Hepatocyte (in vitro differentiated cells): ENCODE measurements around the gene EXOC4. TPM values are rescaled to one million over a fixed set of nuclear protein-coding genes. Genes with fewer than 3 reads are reported as not detected.

ENCODE experiments used
- DNase-seq: peaks from one replicate; pipeline ENCODE4 v3.0.0-alpha.2; 2016; ENCODE audit warnings: low spot score
- H2AFZ ChIP-seq: fragments of 200-600 bp; sonication (generic); 2 replicates; pipeline ENCODE4 v1.6.0; 2016; ENCODE audit warnings: antibody characterized with exemption, mild to moderate bottlenecking
- H3K27ac ChIP-seq: fragments of 200-600 bp; sonication (generic); 2 replicates; pipeline ENCODE4 v1.5.1; 2016; ENCODE audit warnings: mild to moderate bottlenecking
- H3K27me3 ChIP-seq: fragments of 200-600 bp; sonication (generic); 2 replicates; pipeline ENCODE4 v1.6.1; 2016
- H3K36me3 ChIP-seq: fragments of 200-600 bp; sonication (generic); replicated peaks from 2 replicates; pipeline ENCODE4 v1.5.1; 2016; ENCODE audit warnings: low read depth; ENCODE audit not compliant: insufficient read depth
- H3K4me1 ChIP-seq: fragments of 200-600 bp; sonication (generic); 2 replicates; pipeline ENCODE4 v1.5.1; 2016; ENCODE audit warnings: mild to moderate bottlenecking, moderate library complexity; ENCODE audit not compliant: insufficient read depth
- H3K4me2 ChIP-seq: fragments of 200-600 bp; sonication (generic); 2 replicates; pipeline ENCODE4 v1.6.0; 2016
- H3K4me3 ChIP-seq: fragments of 200-600 bp; sonication (generic); 2 replicates; pipeline ENCODE4 v1.5.1; 2016; ENCODE audit warnings: mild to moderate bottlenecking
- H3K79me2 ChIP-seq: fragments of 200-600 bp; sonication (generic); 2 replicates; pipeline ENCODE4 v1.6.0; 2017; ENCODE audit warnings: mild to moderate bottlenecking
- H3K9me2 ChIP-seq: fragments of 200-600 bp; sonication (generic); replicated peaks from 2 replicates; pipeline ENCODE4 v1.6.0; 2017; ENCODE audit warnings: mild to moderate bottlenecking; ENCODE audit not compliant: insufficient read depth
- H3K9me3 ChIP-seq: fragments of 200-600 bp; sonication (generic); 2 replicates; pipeline ENCODE4 v1.5.1; 2016; ENCODE audit warnings: low read depth, mild to moderate bottlenecking
- H4K20me1 ChIP-seq: fragments of 200-600 bp; sonication (generic); 2 replicates; pipeline ENCODE4 v1.6.0; 2016; ENCODE audit warnings: mild to moderate bottlenecking; ENCODE audit not compliant: insufficient read depth, poor library complexity, severe bottlenecking
- CTCF ChIP-seq: fragments of 200-600 bp; sonication (generic); IDR thresholded peaks from 2 replicates; pipeline ENCODE4 v1.5.1; 2016; ENCODE audit warnings: antibody characterized with exemption, mild to moderate bottlenecking; ENCODE audit not compliant: poor library complexity
- EZH2 ChIP-seq: fragments of 200-600 bp; sonication (generic); IDR thresholded peaks from 2 replicates; pipeline ENCODE4 v1.6.1; 2016; ENCODE audit warnings: antibody characterized with exemption, mild to moderate bottlenecking, borderline replicate concordance
- EZH2phosphoT487 ChIP-seq: fragments of 200-600 bp; sonication (generic); IDR thresholded peaks from one replicate; pipeline ENCODE4 v1.6.1; 2018; ENCODE audit warnings: antibody characterized with exemption, mild to moderate bottlenecking, low read depth, moderate library complexity; ENCODE audit not compliant: unreplicated experiment, severe bottlenecking
- WGBS: methylation state at CpG from one replicate; pipeline ENCODE4 v1.1.6; 2016; ENCODE audit warnings: low lambda C conversion rate; ENCODE audit errors: missing lambda C conversion rate; 5-methylcytosine and 5-hydroxymethylcytosine counted together
- polyA plus RNA-seq: library from polyadenylated mRNA; unstranded; fragments of >200 nt; fragmentation: Nextera tagmentation; extraction: Ambion mirVana; gene quantifications from 2 replicates; pipeline ENCODE4 v1.2.1, GENCODE V29; 2016
- total RNA-seq: library from RNA; depleted of rRNA; stranded (reverse); fragments of >200 nt; gene quantifications from 2 replicates; pipeline ENCODE4 v1.2.3, GENCODE V29; 2014

EXOC4 gene
- total and polyA plus RNA-seq, 2 experiments from 2014 or later = 34.8 to 56.1 TPM

GRCh38 chr7:133963629-133964028 lies 710.8 kb downstream of the EXOC4 start:
- Histone ChIP-seq H3K27me3 (no peaks in the 10 kb centered on the region), H3K4me3 (no peak overlapping the region), H3K79me2 (no peaks in the 10 kb centered on the region), H3K27ac (no peak overlapping the region), H2AFZ (no peak overlapping the region), H3K9me2 (no peaks in the 10 kb centered on the region), H3K4me2 (no peak overlapping the region), H3K4me1 (no peaks in the 10 kb centered on the region), H4K20me1 (no peaks in the 10 kb centered on the region), H3K9me3 (no peaks in the 10 kb centered on the region), H3K36me3 (no peaks in the 10 kb centered on the region)
- TF ChIP-seq CTCF (no peak), EZH2 (no peak)
- 69% methylated on average over 2 of the region's 2 CpGs for WGBS
- no peak for DNase-seq

DNA sequence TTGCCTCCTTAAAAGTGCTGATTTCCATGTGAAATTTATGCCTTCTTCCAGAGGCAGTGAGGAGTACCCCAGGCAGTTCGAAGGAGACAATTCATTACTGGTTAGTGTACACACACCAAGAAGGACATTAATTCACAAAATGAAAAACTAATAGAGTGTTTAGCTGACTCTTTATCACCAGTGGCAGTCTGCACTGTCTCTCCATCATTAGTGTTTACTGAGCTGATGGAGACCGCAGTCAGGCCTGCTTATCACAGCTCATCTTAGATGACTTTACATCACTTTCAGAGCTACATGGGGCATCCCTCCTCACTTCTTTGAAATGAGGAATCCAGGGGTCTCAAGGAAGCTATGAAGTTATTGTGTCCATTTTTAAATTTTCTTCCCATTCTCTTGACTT lies 718.7 kb downstream of the EXOC4 start:
- Histone ChIP-seq H3K79me2 (no peaks in the 10 kb centered on the region), H3K4me2 (no peak overlapping the region), H3K4me1 (no peaks in the 10 kb centered on the region), H2AFZ (no peak overlapping the region), H3K27ac (no peak overlapping the region), H3K9me3 (no peaks in the 10 kb centered on the region), H4K20me1 (no peaks in the 10 kb centered on the region), H3K4me3 (no peak overlapping the region), H3K9me2 (no peaks in the 10 kb centered on the region), H3K36me3 (no peaks in the 10 kb centered on the region), H3K27me3 (no peaks in the 10 kb centered on the region)
- DNase-seq = no peak
- 64% methylated on average over 2 of the region's 2 CpGs for WGBS
- TF ChIP-seq CTCF (no peak), EZH2 (no peak), EZH2phosphoT487 (no peak)

GRCh38 chr7:133973710-133974109 lies 720.8 kb downstream of the EXOC4 start:
- Histone ChIP-seq H2AFZ (no peak overlapping the region), H3K9me3 (no peaks in the 10 kb centered on the region), H3K27ac (no peak overlapping the region), H3K9me2 (no peaks in the 10 kb centered on the region), H3K36me3 (no peaks in the 10 kb centered on the region), H3K4me3 (no peak overlapping the region), H3K27me3 (no peaks in the 10 kb centered on the region), H3K4me2 (no peak overlapping the region), H3K79me2 (no peaks in the 10 kb centered on the region), H4K20me1 (no peaks in the 10 kb centered on the region), H3K4me1 (no peaks in the 10 kb centered on the region)
- TF ChIP-seq EZH2 (no peak), CTCF (no peak), EZH2phosphoT487 (no peak)
- no peak for DNase-seq
- 100% methylated on average over 2 of the region's 2 CpGs for WGBS

- no peak for TF ChIP-seq EZH2
- no peak for TF ChIP-seq EZH2phosphoT487
- no peak for TF ChIP-seq CTCF
These were observed 722.3 kb downstream of the EXOC4 start for GRCh38 chr7:133975130-133975529.

More at GRCh38 chr7:133975130-133975529, 722.3 kb downstream of the EXOC4 start:
- Histone ChIP-seq H3K4me3 (no peak overlapping the region), H3K27me3 (no peaks in the 10 kb centered on the region), H3K36me3 (no peaks in the 10 kb centered on the region), H3K79me2 (no peaks in the 10 kb centered on the region), H2AFZ (no peak overlapping the region), H3K4me2 (no peak overlapping the region), H3K4me1 (no peaks in the 10 kb centered on the region), H3K27ac (no peak overlapping the region), H3K9me2 (no peaks in the 10 kb centered on the region), H3K9me3 (no peaks in the 10 kb centered on the region), H4K20me1 (no peaks in the 10 kb centered on the region)
- no peak for DNase-seq
